NCI-H1092 treated with DMSO at 0.1 percent for 48 hours (cell line): ENCODE measurements around the gene NME3.

Experiments used
- DNase-seq: peaks from one replicate; lab custom pipeline; 2025; lab: John Stamatoyannopoulos, UW

The NME3 gene

DNA sequence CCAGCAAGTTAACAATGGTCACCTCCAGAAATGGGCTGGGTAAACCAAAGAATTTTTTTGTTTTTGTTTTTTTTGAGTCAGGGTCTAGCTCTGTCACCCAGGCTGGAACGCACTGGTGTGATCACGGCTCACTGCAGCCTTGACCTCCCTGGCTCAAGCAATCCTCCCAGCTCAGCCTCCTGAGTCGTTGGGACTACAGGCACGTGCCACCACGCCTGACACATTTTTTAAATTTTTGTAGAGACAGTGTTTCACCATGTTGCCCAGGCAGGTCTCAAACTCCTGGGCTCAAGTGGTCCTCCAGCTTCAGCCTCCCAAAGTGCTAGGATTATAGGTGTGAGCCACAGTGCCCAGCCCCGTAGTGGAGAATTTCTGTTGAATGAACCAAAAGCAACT is 9.3 kb upstream of the NME3 start:
- DNase-seq = no peak

DNA sequence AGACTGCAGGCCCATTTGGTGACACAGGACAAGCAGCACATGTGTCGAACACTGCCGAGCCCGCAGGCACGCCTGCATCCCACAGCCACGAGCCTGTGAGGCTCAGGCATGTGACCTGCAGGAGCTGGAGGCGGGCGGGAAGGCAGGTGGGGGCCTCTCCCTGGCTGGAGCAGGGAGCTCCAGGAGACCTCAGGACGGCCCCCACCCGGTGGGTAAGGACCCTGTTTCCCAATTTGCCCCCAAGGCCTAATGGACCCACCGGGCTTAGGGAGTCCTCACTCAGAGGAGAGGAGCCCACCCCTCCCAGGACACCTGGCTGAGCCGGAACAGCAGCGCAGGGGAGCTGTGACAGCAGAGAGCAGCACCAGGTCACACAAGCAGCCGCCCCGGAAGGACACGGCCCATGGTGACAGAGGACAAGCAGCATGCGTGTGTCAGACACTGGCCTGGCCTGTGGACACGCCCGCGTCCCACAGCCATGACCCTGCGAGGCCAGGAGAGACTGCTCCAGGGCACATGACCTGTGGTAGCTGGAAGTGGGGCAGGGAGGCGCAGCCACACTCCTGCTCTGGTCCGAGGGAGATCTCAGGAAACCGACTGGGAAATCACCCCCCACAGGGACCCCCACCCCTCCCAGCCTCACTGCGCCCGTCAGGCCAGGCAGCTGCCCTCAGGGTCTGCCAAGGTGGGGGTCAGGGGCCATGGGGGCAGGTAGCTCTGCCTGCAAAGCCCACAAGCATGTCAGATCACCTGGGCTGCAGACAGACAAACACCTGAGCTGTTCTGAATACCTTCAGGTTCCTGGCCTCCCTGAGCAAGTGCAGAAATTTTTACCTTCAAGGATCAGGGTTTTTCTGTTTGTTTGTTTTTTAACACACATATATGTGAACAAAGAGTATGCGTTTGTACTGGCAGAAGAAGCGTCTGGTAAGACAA is 8.7 kb upstream of the NME3 start:
- no peak for DNase-seq

DNA sequence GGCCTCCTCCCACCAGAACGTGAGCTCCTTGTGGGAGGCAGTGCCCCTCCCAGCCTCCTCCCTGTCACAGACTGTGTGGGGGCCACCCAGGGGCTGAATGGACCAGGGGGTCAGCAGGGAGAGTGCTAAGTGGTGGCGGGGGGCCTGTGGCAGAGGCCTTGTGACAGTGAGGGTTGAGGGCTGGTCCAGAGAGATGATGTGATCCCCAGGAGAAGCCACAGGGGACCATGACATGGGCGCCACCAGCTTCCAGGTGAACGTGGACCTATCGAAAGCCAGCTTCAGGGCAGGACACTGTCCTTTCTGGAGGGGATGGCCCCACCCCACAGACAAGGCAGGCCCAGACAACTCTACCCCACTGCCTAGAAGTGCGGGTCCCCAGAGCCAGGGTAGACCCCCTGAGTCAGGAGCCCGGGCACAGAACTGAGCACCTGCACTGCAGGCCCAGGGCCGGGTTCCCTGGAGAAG is 7.9 kb upstream of the NME3 start:
- DNase-seq = no peak

DNA sequence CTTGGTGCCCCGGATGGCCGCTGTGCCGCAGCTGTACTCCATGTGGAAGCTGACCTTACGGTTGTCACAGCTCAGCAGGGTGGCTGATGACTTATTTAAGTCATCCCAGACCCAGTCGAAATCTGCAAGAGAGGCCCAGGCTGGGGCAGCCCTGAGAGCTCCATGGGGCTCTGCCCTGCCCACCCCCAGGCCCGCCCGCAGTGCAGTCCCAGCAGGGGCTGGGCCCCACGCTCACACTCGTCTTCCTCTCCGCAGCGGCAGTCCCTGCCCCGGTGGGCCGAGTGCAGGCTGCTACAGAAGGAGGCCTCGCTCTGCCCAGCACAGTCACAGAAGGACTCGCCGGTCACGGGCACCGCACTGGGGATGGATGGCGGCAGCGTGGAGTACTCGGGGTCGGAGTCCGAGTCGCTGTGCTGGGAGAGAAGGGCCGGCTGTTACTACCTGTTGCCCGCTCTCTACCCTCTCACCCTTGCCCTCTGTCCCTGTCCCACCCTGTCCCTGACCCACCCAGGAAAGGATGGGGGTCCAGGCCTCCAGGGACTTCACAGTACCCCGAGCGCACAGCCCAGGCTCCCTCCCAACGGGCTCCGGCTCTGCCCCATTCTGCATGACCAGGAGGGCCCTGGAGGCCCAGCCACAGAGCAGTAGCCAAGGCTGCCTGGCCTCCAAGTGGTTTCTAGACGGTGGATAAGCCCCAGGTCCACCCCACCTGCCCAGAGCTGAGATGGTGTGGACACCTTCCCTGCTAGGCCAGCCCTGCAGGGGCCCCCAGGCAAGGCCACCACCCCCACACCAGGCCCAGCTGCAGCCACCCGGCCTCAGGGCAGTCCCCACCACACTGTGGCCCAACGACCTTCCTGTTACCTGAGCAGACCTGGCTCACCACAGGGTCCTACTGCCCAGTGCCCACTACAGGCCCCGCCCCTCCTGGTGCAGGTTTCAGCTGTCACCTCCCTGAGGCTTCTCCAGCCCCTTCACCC is 7.1 kb upstream of the NME3 start:
- no peak for DNase-seq

DNA sequence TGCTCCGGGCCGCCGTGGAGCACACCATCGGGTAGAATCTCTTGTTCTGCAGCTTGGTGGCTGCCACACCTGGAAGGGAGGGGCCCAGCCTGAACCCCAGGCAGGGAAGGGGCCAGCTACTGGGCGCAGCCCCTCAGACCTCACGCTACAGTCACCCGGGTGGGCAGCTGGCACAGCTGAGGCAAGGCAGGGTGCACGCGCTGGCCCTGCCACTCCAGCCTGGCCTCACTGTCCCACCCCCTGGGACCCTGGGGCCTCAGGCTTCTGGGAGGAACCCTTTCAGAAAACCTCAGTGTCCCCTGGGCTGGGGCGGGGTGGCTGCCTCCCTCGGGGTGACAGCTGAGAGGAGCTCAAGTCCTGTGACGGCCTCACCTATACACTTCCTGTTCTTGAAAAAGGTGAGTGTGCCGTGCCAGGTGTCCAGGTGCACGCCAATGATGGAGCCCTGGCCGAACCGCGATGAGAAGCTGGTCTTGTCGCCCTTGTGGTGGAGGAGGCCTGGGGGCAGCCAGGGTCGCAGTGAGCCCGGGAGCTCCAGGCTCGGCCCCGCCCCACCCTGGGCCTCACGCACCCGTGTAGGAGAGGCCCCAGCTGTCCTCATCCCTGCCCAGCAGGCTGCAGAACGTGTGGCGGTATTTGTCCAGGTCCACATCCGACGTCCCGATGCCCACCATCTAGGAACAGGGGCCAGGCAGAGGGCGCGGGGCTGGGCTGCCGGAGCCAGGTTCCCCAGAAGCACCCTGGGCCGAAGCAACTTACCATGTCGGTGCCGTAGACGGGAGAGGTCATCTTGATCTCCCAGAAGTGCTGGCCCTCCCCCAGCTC is 6.2 kb upstream of the NME3 start:
- DNase-seq = no peak

DNA sequence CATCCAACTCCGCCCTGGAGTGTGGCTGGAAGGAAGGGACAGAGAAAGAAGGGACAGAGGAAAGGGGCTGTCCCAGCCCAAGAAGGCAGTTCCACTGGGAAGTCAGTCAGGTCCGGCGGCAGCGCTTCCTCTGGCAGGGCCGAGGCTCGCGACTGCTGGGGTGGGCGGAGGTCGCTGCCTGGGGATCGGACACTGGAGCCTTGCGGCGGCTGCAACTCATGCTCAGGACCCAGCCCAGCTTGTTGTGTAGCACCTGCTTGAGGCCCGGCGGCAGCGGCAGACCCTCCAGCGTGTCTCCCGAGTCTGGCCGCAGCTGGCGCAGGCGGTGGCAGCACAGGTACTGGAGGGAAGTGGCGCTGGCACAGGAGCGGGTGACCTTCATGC is 5.6 kb upstream of the NME3 start:
- no peak for DNase-seq

DNA sequence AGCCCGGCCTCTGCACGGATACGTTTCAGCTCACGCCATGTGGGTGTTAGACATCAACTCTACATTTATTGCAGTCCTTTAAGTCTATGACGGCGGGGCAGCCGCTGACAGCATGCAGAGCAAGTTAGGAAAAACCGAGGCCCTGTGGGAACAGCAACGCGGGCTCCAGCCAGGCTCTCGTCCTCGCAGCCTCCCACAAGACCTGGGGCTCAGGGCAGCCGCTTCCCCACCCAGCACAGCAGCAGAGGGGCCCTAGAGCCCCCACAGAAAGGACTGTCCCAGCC is 5.3 kb upstream of the NME3 start:
- no peak for DNase-seq

DNA sequence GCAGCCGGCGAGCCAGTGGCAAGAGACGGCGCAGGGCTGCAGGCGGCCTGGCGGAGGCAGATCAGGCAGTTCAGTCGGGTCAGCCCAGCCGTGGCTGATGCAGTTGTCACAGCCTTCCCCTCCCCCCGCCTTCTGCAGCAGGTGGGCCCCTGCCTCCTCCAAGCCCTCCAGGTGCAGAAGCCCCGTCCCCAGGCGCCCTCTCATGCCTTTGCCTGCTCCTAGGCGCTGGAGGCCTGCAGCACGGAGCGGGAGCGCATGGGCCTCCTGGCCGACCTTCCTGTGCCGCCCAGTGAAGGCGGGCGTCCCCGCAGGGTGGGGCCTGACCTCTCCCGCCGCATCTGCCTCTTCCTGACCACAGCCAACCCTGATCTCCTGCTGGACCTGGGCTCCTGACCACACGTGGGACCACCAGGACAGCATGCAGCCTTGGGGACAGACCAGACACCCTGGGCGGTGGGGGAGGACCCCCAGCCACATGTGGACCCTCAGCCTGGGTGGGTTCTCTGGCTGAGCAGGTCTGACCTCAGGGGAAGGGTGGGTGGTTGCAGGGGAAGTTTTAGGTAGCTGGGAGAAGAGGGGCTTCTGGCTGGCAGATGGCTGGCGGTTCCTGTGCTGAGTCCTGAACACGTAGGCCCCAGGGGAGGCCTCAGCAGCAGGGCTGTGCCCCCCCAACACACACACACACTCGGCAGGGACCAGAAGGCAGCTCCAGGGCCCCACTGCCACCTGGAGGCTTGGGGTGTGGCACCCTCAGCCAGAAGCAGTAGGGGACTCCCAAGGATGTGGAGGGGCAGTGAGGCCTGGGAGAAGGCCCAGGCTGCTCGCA is 4.7 kb upstream of the NME3 start:
- no peak for DNase-seq

DNA sequence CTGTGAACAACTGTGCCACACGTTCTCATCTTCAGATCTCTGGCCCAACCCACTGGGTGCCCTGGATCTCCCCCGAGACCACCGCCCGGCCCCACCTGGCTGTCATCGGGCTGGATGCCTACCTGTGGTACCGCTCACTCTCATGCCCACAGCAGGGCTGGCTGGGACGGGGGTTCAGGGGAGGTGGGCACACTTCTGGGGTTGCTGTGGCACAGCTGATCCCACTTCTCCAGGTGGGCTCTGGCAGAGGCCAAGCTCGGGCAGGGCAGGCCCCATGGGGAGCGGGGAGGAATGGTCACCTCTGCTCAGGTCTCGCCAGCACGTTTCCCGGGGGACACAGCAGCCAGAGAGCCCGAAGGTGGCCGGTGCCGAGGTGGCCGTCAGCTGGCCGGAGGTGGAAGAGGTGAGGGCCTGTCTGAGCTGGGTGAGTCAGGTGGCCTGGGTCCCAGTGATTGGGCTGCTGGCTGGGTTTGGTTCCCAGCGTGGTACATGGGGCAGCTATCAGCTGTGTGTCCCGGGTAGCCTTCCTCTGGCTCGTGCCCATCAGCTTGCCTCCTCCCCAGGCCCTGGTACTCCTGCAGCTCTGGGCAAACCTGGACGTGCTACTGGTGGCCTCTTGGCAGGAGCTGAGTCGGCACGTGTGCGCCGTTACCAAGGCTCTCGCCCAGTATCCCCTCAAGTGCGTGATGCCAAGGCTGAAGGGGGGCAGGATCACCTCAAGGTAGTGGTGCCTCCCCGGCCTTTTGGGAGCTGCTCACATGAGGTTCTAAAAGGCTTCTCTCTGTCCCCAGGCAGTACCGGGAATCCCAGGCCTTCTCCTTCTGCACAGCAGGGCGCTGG is 3.9 kb upstream of the NME3 start:
- no peak for DNase-seq

DNA sequence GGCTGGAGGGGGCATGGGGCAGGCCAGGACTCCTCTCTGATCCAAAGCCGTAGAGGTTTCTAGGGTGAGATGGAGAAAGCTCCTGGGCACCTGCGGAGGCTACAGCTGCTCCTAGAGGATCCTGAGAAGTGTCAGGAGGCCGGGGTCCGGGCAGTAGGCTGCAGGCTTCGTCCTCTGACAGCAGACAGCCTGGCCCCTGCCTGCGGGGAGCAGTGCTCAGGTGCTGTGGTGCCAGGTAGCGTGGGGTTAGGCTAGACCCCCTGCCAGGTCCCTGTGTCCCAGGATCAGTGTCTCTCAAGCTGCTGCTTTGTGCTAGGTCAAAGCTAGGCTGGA is 3.1 kb upstream of the NME3 start:
- no peak for DNase-seq

DNA sequence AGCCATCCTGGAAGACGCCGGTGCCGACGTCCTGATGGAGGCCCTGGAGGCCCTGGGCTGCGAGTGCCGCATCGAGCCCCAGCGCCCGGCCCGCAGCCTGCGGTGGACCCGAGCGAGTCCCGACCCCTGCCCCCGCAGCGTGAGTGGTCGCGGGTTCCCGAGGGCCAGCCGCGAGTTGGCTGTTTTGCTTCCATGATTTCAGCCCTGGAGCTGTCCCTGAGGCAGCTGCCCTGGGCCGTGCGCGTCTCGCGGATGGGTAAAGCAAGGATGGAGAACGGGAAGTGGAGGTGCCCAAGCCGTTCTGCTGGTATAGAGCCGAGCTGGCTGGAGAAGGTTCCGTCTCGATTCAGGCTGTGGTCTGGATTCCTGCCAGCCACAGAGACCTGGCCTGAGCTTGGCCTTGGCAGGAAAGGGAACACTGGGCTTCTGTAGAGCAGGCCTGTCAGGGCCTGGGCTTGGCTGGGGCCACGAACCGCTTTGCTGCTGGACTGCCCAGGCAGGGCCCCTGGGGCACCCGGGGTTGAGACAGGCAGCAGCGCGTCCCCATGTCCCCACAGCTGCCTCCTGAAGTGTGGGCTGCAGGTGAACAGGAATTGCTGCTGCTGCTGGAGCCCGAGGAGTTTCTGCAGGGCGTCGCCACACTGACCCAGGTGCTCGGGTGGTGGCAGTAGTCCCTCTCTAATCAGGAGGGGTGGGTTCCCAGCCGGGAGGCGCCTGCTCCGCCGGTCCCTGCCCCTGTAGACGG is 2.5 kb upstream of the NME3 start:
- no peak for DNase-seq

DNA sequence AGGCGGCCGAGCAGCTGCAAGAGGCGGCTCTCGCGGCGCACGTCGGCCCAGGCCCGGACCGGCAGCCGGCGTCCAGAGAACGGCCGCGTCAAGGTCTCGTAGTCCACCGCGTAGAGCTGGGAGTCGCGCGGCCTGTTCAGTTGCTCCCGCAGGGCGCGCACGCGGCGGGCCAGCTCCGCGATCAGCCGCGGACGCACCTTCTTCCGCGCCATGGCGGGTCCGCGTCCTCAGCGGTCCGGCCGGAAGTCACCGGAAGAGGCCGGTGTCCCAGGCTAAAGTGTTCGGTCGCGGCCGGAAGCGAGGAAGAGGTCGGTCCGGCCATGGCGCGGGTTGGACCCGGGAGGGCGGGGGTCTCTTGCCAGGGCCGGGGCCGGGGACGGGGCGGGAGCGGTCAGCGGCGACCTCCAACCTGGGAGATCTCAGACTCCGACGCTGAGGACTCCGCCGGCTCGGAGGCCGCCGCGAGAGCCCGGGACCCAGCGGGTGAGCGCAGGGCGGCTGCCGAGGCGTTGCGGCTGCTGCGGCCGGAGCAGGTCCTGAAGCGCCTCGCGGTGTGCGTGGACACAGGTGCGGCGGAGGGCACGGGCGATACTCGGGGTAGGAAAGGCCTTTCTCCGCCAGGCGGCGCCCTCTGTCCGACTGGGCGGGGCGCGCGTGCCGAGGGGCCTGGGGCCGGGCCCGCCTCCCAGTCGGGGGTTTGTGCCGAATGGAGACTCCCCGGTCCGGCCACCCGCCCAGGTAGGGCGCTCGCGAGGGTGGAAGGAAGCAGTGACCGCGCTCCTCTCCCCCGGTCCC is 1.8 kb upstream of the NME3 start, which contains the start of gene MRPS34:
Gene MRPS34 (minus strand): TSS at position 227 of the 795 bp plus-strand sequence. CDS start 15 bp downstream, at position 212.
- DNase-seq = peak; percentile 88

DNA sequence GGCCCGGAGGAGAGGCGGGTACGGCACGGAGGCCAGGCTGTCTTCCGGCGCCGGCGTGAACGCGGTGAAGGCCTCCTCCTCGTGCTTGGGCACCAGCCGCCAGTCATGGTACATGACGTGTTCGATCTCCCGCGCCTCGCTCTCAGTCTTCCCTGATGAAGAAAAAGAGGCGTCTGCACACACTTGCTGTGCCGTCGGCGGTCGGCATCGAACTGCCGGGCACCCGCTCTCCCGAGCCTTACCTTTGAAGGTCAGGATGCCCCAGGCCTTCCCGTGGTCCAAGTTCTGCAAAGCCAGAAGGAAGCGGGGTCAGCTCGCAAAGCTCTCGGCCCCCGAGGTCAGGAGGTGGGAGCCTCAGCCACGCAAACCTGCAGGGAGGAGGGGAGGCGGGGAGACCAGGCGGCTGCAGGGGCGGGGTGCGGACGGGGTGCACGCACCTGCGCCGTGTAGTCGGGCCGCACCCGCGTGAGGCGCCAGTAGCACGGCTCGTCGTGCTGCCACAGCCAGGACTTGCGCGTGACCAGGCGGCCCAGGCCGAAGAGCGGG is 1.1 kb upstream of the NME3 start, which contains the start of gene EME2:
Gene EME2 (plus strand): TSS at position 449 of the 546 bp plus-strand sequence. CDS start 418 bp downstream, outside the sequence.
- no peak for DNase-seq

DNA sequence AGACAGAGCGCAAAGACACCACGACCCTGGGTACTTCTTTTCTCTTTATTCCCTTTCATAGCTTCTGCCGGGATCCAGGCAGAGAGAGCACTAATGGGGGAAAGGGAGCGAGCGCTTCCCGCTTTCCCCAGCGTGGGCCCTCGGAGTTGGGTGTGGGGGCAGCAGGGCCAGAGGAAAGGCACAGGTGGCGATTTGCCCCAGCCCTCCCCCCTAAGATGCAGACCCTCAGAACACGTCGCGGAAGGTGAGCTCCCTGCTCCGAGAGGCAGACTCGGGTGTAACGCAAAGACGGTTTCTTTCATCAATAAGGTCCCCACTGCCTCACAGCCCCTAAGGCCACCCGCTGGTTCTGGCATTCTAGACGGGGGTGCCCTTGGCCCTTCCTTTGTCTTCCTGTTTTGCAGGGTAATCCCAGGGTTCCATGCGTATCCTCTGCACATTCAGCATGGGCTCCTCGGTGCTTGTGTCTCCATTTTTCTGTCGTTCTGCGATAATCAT is 570 bp upstream of the NME3 start:
- DNase-seq = no peak

DNA sequence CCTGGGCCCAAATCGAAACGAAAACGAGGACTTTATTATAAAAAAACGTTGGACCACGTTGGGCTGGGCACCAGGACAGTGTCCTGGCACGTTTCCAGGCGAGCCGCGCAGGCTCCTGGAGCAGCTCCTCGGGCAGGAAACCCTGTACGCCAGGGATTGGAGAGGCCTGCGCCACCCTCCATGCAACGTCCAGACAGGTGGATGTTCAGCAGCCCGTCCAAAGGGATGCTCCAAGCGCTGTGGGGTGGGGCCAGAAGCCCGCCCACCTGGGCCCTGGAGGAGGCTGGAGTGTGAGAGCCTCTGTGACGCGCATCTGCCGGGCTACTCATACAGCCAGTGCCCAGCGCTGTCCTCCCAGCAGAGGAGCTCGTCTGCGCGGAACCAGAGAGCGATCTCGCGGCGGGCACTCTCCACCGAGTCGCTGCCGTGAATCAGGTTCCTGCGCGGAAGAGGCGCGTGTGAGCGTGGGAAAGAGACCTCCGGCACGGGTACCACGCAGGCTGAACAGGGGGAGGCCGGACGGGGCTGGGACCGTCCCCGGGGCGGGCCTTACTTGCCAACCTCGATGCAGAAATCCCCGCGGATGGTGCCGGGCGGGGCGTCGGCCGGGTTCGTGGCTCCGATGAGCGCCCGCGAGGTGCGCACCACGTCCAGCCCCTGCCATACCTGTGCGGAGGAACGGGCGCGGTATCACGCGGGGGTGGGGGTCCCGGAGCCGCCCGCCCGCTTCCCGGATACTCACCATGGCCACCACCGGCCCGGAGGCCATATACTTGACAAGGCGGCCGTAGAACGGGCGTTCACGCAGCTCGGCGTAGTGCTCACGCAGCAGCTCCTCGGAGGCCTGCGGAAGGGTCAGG is 785 bp downstream of the NME3 start:
- DNase-seq = peak; percentile 54

DNA sequence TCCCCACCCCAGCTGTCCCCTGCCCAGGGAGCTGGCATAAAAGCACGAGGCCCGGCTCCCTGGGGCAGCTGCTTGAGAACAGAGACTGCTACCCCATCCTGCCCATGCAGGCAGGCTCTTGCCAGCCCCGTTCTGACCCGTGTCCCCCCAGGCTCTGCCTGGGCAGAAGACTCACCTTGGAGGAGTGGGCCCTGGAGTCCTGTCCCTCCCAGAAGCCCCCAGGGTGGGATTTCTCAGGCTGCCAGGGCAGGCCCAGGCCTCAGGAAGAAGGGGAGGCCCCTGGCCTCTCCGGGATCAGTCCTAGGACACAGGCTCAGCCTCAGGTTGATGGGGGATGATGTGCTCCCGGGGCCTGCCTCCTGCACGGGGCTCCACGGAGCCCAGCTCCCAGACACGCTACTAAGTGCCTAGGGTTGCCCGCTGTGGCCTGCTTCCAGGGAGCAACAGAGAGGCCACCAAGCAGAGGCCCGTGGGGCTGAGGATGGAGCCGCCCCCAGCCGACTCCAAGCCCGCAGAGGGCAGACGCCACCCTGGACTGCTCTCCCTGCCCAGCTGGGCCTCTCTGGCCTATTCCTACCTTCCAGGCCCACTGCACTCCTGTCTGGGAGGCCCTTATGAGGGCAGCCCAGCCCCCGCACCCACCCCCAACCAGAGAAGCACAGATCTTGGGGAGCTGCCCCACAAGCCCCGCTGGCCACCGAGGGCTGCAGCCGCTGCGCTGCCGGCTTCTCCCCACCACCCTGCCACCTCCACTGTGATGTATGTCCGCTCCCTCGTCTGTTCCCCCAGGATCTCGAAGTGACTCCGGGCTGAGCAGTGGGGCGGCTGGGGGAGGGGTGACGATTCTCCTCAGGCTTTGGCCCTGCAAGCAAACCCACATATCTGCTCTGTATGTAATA is 1.7 kb downstream of the NME3 start:
- DNase-seq = no peak
